ENCODE data around the gene LCAT.

Gene LCAT

DNA sequence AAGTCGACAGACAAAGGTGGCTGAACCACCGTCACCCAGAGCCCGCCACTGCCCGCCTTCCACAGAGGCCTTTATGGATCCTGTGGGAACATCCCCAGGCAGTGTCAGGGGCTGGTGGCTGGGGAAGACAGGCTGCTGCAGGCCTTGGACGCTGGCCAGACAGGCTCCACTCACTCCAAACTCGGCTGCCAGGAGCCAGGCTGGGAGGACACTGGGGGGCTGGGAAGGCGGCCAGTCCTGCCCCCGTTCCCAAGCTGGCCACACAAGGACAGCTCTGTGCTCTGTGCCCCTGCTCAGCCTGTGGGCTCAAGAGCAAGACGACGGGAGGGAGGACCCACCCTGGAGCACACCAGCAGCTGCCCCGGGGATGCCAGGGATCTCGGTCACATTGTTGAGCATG lies 7.6 kb upstream of the LCAT start:
- H3K4me3 ChIP-seq (ENCODE audit: low read depth, low read length), result no peak overlapping the region
- no peaks in the 10 kb centered on the region for H3K9me3 ChIP-seq (ENCODE audit: severe bottlenecking)
- peaks cover 2% of the 10 kb centered on the region; the same call in 1 of the 2 replicates for H3K36me3 ChIP-seq
- DNase-seq, result no peak
- H3K27me3 ChIP-seq (ENCODE audit: insufficient read depth, low read depth, severe bottlenecking), result no peaks in the 10 kb centered on the region
- H3K27ac ChIP-seq, result no peak overlapping the region
- no peak for TF ChIP-seq CTCF (IDR thresholded peaks at IDR 0.05; ENCODE audit: low read depth, low read length)

GRCh38 chr16:67950335-67950843 lies 6.5 kb upstream of the LCAT start:
- peaks cover 2% of the 10 kb centered on the region; the same call in 1 of the 2 replicates for H3K36me3 ChIP-seq
- H3K4me3 ChIP-seq (ENCODE audit: low read depth, low read length), result no peak overlapping the region
- TF ChIP-seq CTCF (IDR thresholded peaks at IDR 0.05; ENCODE audit: low read depth, low read length), result no peak
- no peaks in the 10 kb centered on the region for H3K9me3 ChIP-seq (ENCODE audit: severe bottlenecking)
- no peak for DNase-seq
- H3K27me3 ChIP-seq (ENCODE audit: insufficient read depth, low read depth, severe bottlenecking), result no peaks in the 10 kb centered on the region
- no peak overlapping the region for H3K27ac ChIP-seq

GRCh38 chr16:67949645-67950044 lies 5.7 kb upstream of the LCAT start:
- Histone ChIP-seq H3K9me3 (ENCODE audit: severe bottlenecking) (no peaks in the 10 kb centered on the region), H3K4me3 (ENCODE audit: low read depth, low read length) (no peak overlapping the region), H3K27ac (no peak overlapping the region), H3K27me3 (ENCODE audit: insufficient read depth, low read depth, severe bottlenecking) (no peaks in the 10 kb centered on the region), H3K36me3 (peaks cover 2% of the 10 kb centered on the region; the same call in 1 of the 2 replicates)
- DNase-seq, result no peak
- TF ChIP-seq CTCF (IDR thresholded peaks at IDR 0.05; ENCODE audit: low read depth, low read length), result no peak

GRCh38 chr16:67948015-67948414 lies 4.1 kb upstream of the LCAT start:
- Histone ChIP-seq H3K4me3 (ENCODE audit: low read depth, low read length) (no peak overlapping the region), H3K27ac (no peak overlapping the region), H3K36me3 (no peaks in the 10 kb centered on the region; the same call in 1 of the 2 replicates), H3K9me3 (ENCODE audit: severe bottlenecking) (no peaks in the 10 kb centered on the region), H3K27me3 (ENCODE audit: insufficient read depth, low read depth, severe bottlenecking) (no peaks in the 10 kb centered on the region)
- TF ChIP-seq CTCF (IDR thresholded peaks at IDR 0.05; ENCODE audit: low read depth, low read length), result no peak
- no peak for DNase-seq

DNA sequence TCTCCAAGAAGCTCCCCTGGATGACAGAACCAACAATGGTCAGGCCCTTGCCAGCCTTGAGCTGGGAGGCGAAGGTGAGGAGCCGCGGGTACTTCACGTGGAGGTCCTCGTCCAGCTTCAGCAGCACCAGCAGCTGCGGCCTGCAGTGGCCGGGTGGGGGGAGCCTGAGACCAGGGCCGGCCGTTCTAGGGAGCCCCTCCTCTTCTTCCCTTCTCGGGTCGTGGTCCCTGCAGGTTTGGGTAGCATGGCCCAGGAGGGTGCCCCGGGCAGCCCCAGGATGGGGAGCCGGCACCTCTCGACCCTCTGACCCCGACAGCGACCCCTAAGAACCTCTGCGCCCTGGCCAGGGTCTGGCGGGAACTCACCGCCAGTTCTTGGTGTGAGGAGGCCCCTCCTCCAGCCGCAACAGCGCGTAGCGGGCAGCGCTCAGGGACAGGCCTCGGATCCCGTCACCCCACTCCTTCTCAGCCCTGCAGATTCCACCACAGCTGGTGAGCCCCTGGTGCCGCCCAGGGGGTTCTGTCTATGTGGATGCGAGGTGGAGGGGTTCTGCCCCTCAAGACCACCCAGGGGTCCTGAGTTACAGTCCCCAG lies 3.1 kb upstream of the LCAT start:
- Histone ChIP-seq H3K36me3 (peaks cover 7% of the 10 kb centered on the region), H3K4me3 (ENCODE audit: low read depth, low read length) (no peak overlapping the region), H3K9me3 (ENCODE audit: severe bottlenecking) (no peaks in the 10 kb centered on the region), H3K27ac (no peak overlapping the region), H3K27me3 (ENCODE audit: insufficient read depth, low read depth, severe bottlenecking) (no peaks in the 10 kb centered on the region)
- DNase-seq, result no peak
- TF ChIP-seq CTCF (IDR thresholded peaks at IDR 0.05; ENCODE audit: low read depth, low read length), result no peak

GRCh38 chr16:67946128-67946569 lies 2.2 kb upstream of the LCAT start:
- DNase-seq, result no peak
- no peak for TF ChIP-seq CTCF (IDR thresholded peaks at IDR 0.05; ENCODE audit: low read depth, low read length)
- H3K36me3 ChIP-seq, result peaks cover 7% of the 10 kb centered on the region

More at GRCh38 chr16:67946128-67946569, 2.2 kb upstream of the LCAT start:
- H3K27me3 ChIP-seq (ENCODE audit: insufficient read depth, low read depth, severe bottlenecking), result no peaks in the 10 kb centered on the region
- no peak overlapping the region for H3K4me3 ChIP-seq (ENCODE audit: low read depth, low read length)
- H3K27ac ChIP-seq, result no peak overlapping the region
- H3K9me3 ChIP-seq (ENCODE audit: severe bottlenecking), result no peaks in the 10 kb centered on the region
